GM23338 (cell line): Measurements from ENCODE around the gene ZNF48. TPM values are rescaled to one million over a fixed set of nuclear protein-coding genes. Genes with fewer than 3 reads are reported as not detected.

Experiments used
- ATAC-seq: fragments of 200-7000 bp; cut with Tn5 transposase; 3 replicates; pipeline ENCODE4 v1.9.1; 2020
- DNase-seq: peaks from one replicate; pipeline ENCODE4 v3.0.0-alpha.2; 2015; ENCODE audit warnings: low spot score
- H2AFZ ChIP-seq: fragments of 200-600 bp; sonication (generic); 2 replicates; pipeline ENCODE4 v1.8.0; 2016; ENCODE audit warnings: antibody characterized with exemption, mild to moderate bottlenecking, moderate library complexity
- H3F3A ChIP-seq: fragments of 200-600 bp; sonication (generic); replicated peaks from 2 replicates; pipeline ENCODE4 v1.8.0; 2017; ENCODE audit warnings: antibody characterized with exemption, mixed run types, low read depth
- H3K27ac ChIP-seq: fragments of 200-600 bp; sonication (generic); 2 replicates; pipeline ENCODE4 v1.6.1; 2016; ENCODE audit warnings: low read depth
- H3K27me3 ChIP-seq: fragments of 200-600 bp; sonication (generic); 2 replicates; pipeline ENCODE4 v1.8.0; 2016; ENCODE audit warnings: mild to moderate bottlenecking, mixed run types, moderate library complexity; ENCODE audit not compliant: insufficient read depth
- H3K36me3 ChIP-seq: fragments of 200-600 bp; sonication (generic); 2 replicates; pipeline ENCODE4 v1.8.0; 2016; ENCODE audit warnings: mild to moderate bottlenecking; ENCODE audit not compliant: insufficient read depth
- H3K4me1 ChIP-seq: fragments of 200-600 bp; sonication (generic); 2 replicates; pipeline ENCODE4 v1.8.0; 2016; ENCODE audit warnings: mild to moderate bottlenecking, moderate library complexity; ENCODE audit not compliant: insufficient read depth
- H3K4me2 ChIP-seq: fragments of 200-600 bp; sonication (generic); 2 replicates; pipeline ENCODE4 v1.7.1; 2017; ENCODE audit warnings: mixed run types
- H3K4me3 ChIP-seq: fragments of 200-600 bp; sonication (generic); 2 replicates; pipeline ENCODE4 v1.6.1; 2016; ENCODE audit warnings: mixed run types
- H3K79me2 ChIP-seq: fragments of 200-600 bp; sonication (generic); replicated peaks from 2 replicates; pipeline ENCODE4 v1.8.0; 2017; ENCODE audit warnings: mild to moderate bottlenecking; ENCODE audit not compliant: insufficient read depth
- H3K9me2 ChIP-seq: fragments of 200-600 bp; sonication (generic); 2 replicates; pipeline ENCODE4 v1.8.0; 2017; ENCODE audit not compliant: insufficient read depth
- H4K20me1 ChIP-seq: fragments of 200-600 bp; sonication (generic); replicated peaks from 2 replicates; pipeline ENCODE4 v1.8.0; 2017; ENCODE audit warnings: mild to moderate bottlenecking; ENCODE audit not compliant: insufficient read depth
- H3K27ac Mint-ChIP-seq: 2 replicates; pipeline ENCODE4 v1.8.0; 2020; ENCODE audit warnings: inconsistent platforms, mild to moderate bottlenecking, moderate library complexity, mixed read lengths
- H3K27me3 Mint-ChIP-seq: 3 replicates; pipeline ENCODE4 v1.8.0; 2022; ENCODE audit warnings: low read depth, mild to moderate bottlenecking, moderate library complexity, mixed read lengths, inconsistent platforms; ENCODE audit not compliant: insufficient read depth, poor library complexity
- H3K36me3 Mint-ChIP-seq: 3 replicates; pipeline ENCODE4 v1.8.0; 2021; ENCODE audit warnings: low read depth, mild to moderate bottlenecking, inconsistent platforms, moderate library complexity, mixed read lengths
- H3K4me1 Mint-ChIP-seq: 3 replicates; pipeline ENCODE4 v1.8.0; 2020; ENCODE audit warnings: mild to moderate bottlenecking, inconsistent platforms, mixed read lengths
- H3K4me3 Mint-ChIP-seq: 3 replicates; pipeline ENCODE4 v1.8.0; 2021; ENCODE audit warnings: moderate library complexity, mild to moderate bottlenecking, inconsistent platforms, mixed read lengths
- H3K9me3 Mint-ChIP-seq: 3 replicates; pipeline ENCODE4 v1.8.0; 2020; ENCODE audit warnings: moderate library complexity, mild to moderate bottlenecking, inconsistent platforms, mixed read lengths
- CREB1 ChIP-seq: fragments of 250-450 bp; sonication (Bioruptor Pico); IDR thresholded peaks from 2 replicates; pipeline ENCODE4 v1.5.0; 2020; ENCODE audit warnings: low read depth, mild to moderate bottlenecking, moderate library complexity
- EZH2phosphoT487 ChIP-seq: fragments of 200-600 bp; sonication (generic); IDR thresholded peaks from one replicate; pipeline ENCODE4 v1.8.1; 2018; ENCODE audit warnings: antibody characterized with exemption; ENCODE audit not compliant: unreplicated experiment
- JUNB ChIP-seq: IDR thresholded peaks from one replicate; pipeline ENCODE4 v1.6.1; 2016; ENCODE audit warnings: antibody characterized with exemption; ENCODE audit not compliant: unreplicated experiment
- NANOG ChIP-seq: IDR thresholded peaks from 2 replicates; pipeline ENCODE4 v1.6.1; 2016; ENCODE audit warnings: antibody characterized with exemption, borderline replicate concordance
- POLR2AphosphoS5 ChIP-seq: IDR thresholded peaks from 2 replicates; pipeline ENCODE4 v1.6.1; 2016; ENCODE audit warnings: antibody characterized with exemption, low read depth
- STAT1 ChIP-seq: IDR thresholded peaks from one replicate; pipeline ENCODE4 v1.6.1; 2016; ENCODE audit warnings: antibody characterized with exemption; ENCODE audit not compliant: unreplicated experiment
- ZNF114 ChIP-seq: fragments of 250-450 bp; sonication (Bioruptor Pico); IDR thresholded peaks from 2 replicates; pipeline ENCODE4 v1.5.0; 2020; ENCODE audit warnings: mild to moderate bottlenecking, moderate library complexity
- ZNF331 ChIP-seq: fragments of 250-450 bp; sonication (Bioruptor Pico); IDR thresholded peaks from 2 replicates; pipeline ENCODE4 v1.5.0; 2020; ENCODE audit warnings: low read depth, mild to moderate bottlenecking, moderate library complexity
- polyA plus RNA-seq: library from polyadenylated mRNA; unstranded; fragments of >200 nt; fragmentation: Nextera tagmentation; extraction: Ambion mirVana; gene quantifications from 2 replicates; pipeline ENCODE4 v1.2.1, GENCODE V29; 2016
- total RNA-seq: library from RNA; depleted of rRNA; stranded (reverse); fragments of >200 nt; shearing (Covaris generic); gene quantifications from 2 replicates; pipeline ENCODE4 v1.2.3, GENCODE V29; 2014
- TF ChIP-seq, protein P1 (sequence below), 2 experiments: fragments of 200-600 bp in 1 of 2; sonication (generic) in 1 of 2; conservative IDR thresholded peaks; 2 replicates each; pipeline versions ENCODE4 v1.5.1 to v1.6.1; 2016 to 2017; ENCODE audit warnings: antibody characterized with exemption in 2 of 2, low read depth in 2 of 2, mild to moderate bottlenecking in 2 of 2, moderate library complexity in 1 of 2
- TF ChIP-seq, protein P2 (sequence below): IDR thresholded peaks from one replicate; pipeline ENCODE4 v1.6.1; 2018; ENCODE audit warnings: antibody characterized with exemption; ENCODE audit not compliant: unreplicated experiment
- TF ChIP-seq, protein P3 (sequence below): IDR thresholded peaks from 2 replicates; pipeline ENCODE4 v1.6.1; 2016; ENCODE audit warnings: antibody characterized with exemption

The ZNF48 gene
- total and polyA plus RNA-seq, 2 experiments from 2014 or later: 4.8 to 44.3 TPM

DNA sequence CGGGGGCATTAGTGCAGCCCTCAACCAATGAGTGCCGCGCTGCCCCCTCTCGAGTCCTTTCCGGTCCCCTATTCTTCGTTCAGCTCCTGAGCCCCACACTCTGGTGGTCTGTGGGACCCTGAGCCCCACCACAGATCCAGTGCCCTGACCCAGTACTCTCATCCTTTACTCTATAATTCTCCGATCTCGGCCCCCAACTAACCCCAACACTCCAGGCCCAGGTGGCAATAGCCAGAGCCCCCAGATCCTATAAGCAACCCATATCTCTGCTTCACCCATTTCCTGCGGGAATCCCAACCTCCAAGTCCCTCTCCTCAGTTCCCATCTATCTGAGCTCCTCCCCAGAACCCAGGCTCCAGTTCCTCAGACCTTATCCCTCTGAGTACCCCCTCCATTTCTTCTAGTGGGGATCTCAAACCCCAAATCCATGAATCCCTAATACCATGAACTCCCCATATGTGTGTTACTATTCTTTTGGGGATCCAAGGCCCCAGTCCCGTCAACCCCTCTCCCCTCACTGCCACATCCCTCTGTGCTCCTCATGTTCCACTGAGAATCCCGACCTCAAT, 23.9 kb upstream of the ZNF48 start:
- peaks cover 40% of the 10 kb centered on the region for H3K4me1 Mint-ChIP-seq
- peak overlapping the region; percentile 74 for H3K4me3 Mint-ChIP-seq
- H3K27ac ChIP-seq: no peak overlapping the region
- no peak overlapping the region for H2AFZ ChIP-seq
- TF ChIP-seq, protein P1, sequence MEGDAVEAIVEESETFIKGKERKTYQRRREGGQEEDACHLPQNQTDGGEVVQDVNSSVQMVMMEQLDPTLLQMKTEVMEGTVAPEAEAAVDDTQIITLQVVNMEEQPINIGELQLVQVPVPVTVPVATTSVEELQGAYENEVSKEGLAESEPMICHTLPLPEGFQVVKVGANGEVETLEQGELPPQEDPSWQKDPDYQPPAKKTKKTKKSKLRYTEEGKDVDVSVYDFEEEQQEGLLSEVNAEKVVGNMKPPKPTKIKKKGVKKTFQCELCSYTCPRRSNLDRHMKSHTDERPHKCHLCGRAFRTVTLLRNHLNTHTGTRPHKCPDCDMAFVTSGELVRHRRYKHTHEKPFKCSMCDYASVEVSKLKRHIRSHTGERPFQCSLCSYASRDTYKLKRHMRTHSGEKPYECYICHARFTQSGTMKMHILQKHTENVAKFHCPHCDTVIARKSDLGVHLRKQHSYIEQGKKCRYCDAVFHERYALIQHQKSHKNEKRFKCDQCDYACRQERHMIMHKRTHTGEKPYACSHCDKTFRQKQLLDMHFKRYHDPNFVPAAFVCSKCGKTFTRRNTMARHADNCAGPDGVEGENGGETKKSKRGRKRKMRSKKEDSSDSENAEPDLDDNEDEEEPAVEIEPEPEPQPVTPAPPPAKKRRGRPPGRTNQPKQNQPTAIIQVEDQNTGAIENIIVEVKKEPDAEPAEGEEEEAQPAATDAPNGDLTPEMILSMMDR (conservative IDR thresholded peaks at IDR 0.05; ENCODE audit: low read depth in 2 of 2): no peak
- no peak for TF ChIP-seq CREB1 (CRISPR knock-in tag)
- TF ChIP-seq JUNB: no peak
- no peak for TF ChIP-seq EZH2phosphoT487
- no peak for TF ChIP-seq NANOG
- TF ChIP-seq POLR2AphosphoS5: no peak
- TF ChIP-seq STAT1: no peak
- DNase-seq: peak; percentile 27
- H3F3A ChIP-seq: peaks cover under 1% of the 10 kb centered on the region; the same call in 1 of the 2 replicates
- H3K4me1 ChIP-seq: peaks cover 11% of the 10 kb centered on the region
- H3K4me2 ChIP-seq: peak overlapping the region; percentile 66
- H3K27me3 ChIP-seq: no peaks in the 10 kb centered on the region
- H3K36me3 Mint-ChIP-seq: peaks cover 3% of the 10 kb centered on the region; the same call in 2 of the 3 replicates
- no peaks in the 10 kb centered on the region for H3K9me3 Mint-ChIP-seq
- H3K36me3 ChIP-seq: no peaks in the 10 kb centered on the region
- no peaks in the 10 kb centered on the region for H3K9me2 ChIP-seq
- H3K27ac Mint-ChIP-seq: peak overlapping the region; percentile 79
- H3K27me3 Mint-ChIP-seq: peaks cover 21% of the 10 kb centered on the region
- H3K79me2 ChIP-seq: peaks cover 28% of the 10 kb centered on the region
- ATAC-seq: no peak
- peak overlapping the region; percentile 39 for H3K4me3 ChIP-seq
- H4K20me1 ChIP-seq: peaks cover 6% of the 10 kb centered on the region; the same call in 1 of the 2 replicates

DNA sequence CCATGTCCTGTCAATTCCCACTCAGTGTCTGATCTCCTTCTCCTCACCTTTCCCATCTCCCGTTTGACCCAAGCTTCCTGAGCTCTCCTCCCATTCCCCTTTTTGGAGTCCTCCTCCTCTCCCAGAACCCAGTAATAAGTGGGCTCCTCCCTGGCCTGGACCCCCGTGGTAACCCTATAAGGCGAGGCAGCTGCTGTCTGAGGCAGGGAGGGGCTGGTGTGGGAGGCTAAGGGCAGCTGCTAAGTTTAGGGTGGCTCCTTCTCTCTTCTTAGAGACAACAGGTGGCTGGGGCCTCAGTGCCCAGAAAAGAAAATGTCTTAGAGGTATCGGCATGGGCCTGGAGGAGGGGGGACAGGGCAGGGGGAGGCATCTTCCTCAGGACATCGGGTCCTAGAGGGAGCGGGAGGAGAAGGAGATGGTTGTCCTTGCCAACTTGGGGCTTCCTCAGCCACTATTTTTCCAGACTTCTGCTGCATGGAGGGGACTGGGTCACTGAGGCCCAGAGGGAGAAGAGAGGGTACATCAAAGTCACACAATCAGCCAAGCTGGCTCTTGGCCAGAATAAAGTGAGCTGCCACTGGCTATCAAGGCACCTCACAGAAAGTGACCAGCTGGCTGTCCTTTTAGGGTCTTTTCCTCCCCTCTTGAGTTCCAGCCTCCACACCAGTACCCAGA, 23.0 kb upstream of the ZNF48 start:
- H3K36me3 ChIP-seq: no peaks in the 10 kb centered on the region
- Mint-ChIP-seq H3K9me3 (no peaks in the 10 kb centered on the region), H3K36me3 (no peaks in the 10 kb centered on the region; the same call in 2 of the 3 replicates), H3K4me1 (peaks cover 41% of the 10 kb centered on the region), H3K27ac (no peak overlapping the region), H3K4me3 (peak overlapping the region; percentile 74), H3K27me3 (peaks cover 29% of the 10 kb centered on the region)
- peaks cover 1% of the 10 kb centered on the region; the same call in 1 of the 2 replicates for H4K20me1 ChIP-seq
- peaks cover 19% of the 10 kb centered on the region for H3K4me1 ChIP-seq
- H3K27ac ChIP-seq: no peak overlapping the region
- no peak overlapping the region for H3K4me3 ChIP-seq
- no peaks in the 10 kb centered on the region for H3K9me2 ChIP-seq
- H3F3A ChIP-seq: peaks cover 8% of the 10 kb centered on the region
- DNase-seq: no peak
- 0 out of 2 replicates have a peak overlapping the region, but pooled peaks have one; percentile 66 for H3K4me2 ChIP-seq
- H3K27me3 ChIP-seq: no peaks in the 10 kb centered on the region
- no peak overlapping the region for H2AFZ ChIP-seq
- H3K79me2 ChIP-seq: peaks cover 20% of the 10 kb centered on the region
- ATAC-seq: no peak
- TF ChIP-seq ZNF114 (CRISPR knock-in tag) (no peak), NANOG (no peak), STAT1 (no peak), ZNF331 (CRISPR knock-in tag) (no peak), EZH2phosphoT487 (no peak)
- TF ChIP-seq, protein P2, sequence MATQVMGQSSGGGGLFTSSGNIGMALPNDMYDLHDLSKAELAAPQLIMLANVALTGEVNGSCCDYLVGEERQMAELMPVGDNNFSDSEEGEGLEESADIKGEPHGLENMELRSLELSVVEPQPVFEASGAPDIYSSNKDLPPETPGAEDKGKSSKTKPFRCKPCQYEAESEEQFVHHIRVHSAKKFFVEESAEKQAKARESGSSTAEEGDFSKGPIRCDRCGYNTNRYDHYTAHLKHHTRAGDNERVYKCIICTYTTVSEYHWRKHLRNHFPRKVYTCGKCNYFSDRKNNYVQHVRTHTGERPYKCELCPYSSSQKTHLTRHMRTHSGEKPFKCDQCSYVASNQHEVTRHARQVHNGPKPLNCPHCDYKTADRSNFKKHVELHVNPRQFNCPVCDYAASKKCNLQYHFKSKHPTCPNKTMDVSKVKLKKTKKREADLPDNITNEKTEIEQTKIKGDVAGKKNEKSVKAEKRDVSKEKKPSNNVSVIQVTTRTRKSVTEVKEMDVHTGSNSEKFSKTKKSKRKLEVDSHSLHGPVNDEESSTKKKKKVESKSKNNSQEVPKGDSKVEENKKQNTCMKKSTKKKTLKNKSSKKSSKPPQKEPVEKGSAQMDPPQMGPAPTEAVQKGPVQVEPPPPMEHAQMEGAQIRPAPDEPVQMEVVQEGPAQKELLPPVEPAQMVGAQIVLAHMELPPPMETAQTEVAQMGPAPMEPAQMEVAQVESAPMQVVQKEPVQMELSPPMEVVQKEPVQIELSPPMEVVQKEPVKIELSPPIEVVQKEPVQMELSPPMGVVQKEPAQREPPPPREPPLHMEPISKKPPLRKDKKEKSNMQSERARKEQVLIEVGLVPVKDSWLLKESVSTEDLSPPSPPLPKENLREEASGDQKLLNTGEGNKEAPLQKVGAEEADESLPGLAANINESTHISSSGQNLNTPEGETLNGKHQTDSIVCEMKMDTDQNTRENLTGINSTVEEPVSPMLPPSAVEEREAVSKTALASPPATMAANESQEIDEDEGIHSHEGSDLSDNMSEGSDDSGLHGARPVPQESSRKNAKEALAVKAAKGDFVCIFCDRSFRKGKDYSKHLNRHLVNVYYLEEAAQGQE: no peak
- TF ChIP-seq, protein P3, sequence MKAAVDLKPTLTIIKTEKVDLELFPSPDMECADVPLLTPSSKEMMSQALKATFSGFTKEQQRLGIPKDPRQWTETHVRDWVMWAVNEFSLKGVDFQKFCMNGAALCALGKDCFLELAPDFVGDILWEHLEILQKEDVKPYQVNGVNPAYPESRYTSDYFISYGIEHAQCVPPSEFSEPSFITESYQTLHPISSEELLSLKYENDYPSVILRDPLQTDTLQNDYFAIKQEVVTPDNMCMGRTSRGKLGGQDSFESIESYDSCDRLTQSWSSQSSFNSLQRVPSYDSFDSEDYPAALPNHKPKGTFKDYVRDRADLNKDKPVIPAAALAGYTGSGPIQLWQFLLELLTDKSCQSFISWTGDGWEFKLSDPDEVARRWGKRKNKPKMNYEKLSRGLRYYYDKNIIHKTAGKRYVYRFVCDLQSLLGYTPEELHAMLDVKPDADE: no peak
